DMS 273 treated with DMSO at 0.1 percent for 48 hours (cell line): ENCODE measurements around the gene NR0B1.

ENCODE experiments used
- DNase-seq: peaks from one replicate; lab custom pipeline; 2025; lab: John Stamatoyannopoulos, UW

The NR0B1 gene

GRCh38 chrX:30270639-30271038 lies 38.6 kb downstream of the NR0B1 start:
- no peak for DNase-seq

GRCh38 chrX:30262763-30263162 lies 46.4 kb downstream of the NR0B1 start:
- DNase-seq, result no peak

DNA sequence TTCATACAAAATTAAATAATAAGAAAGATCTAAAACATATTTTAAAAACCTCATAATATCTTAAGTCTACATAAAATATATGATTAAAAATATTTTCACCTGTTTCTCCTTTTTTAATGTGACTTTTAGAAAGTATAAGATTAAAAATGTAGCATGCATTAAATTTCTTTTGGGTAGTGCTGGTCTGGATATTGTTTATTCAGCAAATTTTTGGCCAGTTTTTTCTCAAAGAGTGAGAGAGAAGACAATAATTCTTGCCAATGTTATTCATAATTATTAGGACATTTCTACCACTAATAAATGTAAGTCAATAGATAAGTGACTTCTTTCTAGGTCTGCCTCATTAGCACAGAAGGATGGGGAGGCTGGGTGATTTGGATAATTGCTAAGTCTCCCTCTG lies 48.2 kb downstream of the NR0B1 start:
- DNase-seq, result no peak

GRCh38 chrX:30259927-30260326 lies 49.3 kb downstream of the NR0B1 start:
- DNase-seq, result no peak
